Astrocyte of the cerebellum (primary cell): ENCODE measurements around the gene DSTN.

Source experiments
- DNase-seq: peaks from one replicate; pipeline ENCODE4 v3.0.0-alpha.2; 2011; ENCODE audit warnings: low read depth
- H3K4me3 ChIP-seq: 2 replicates; pipeline ENCODE4 v1.5.1; 2011; ENCODE audit warnings: mild to moderate bottlenecking, low read depth, low read length, moderate library complexity
- CTCF ChIP-seq: IDR thresholded peaks from 2 replicates; pipeline ENCODE4 v1.5.1; 2012; ENCODE audit warnings: low read length, low read depth, moderate library complexity, mild to moderate bottlenecking; ENCODE audit errors: missing control alignments
- in situ Hi-C: cut with HindIII; loops from 2 replicates; pipeline ENCODE4 v1.10.0; 2017; ENCODE audit warnings: low sequenced_read_pairs

The DSTN gene

GRCh38 chr20:17624551-17625245, 54.8 kb downstream of the DSTN start:
- in situ Hi-C loops = no loop called here
- H3K4me3 ChIP-seq = no peak overlapping the region
- no peak for DNase-seq
- TF ChIP-seq CTCF = no peak

- no peak overlapping the region for H3K4me3 ChIP-seq
- DNase-seq = no peak
- in situ Hi-C loops = no loop called here
- TF ChIP-seq CTCF = no peak
Observed at GRCh38 chr20:17625246-17626051, 55.6 kb downstream of the DSTN start.

GRCh38 chr20:17626217-17627007, 56.5 kb downstream of the DSTN start:
- in situ Hi-C loops = no loop called here
- DNase-seq = no peak
- H3K4me3 ChIP-seq = no peak overlapping the region
- TF ChIP-seq CTCF = no peak

GRCh38 chr20:17627101-17627955, 57.5 kb downstream of the DSTN start:
- H3K4me3 ChIP-seq = no peak overlapping the region
- no peak for DNase-seq
- TF ChIP-seq CTCF = no peak
- in situ Hi-C loops = no loop called here

- no peak for DNase-seq
- no peak overlapping the region for H3K4me3 ChIP-seq
- TF ChIP-seq CTCF = no peak
- in situ Hi-C loops = no loop called here
Observed at GRCh38 chr20:17628101-17628841, 58.4 kb downstream of the DSTN start.
